Nephron (organoid): Measurements from ENCODE around the gene NOXRED1.

Experiments used
- H3K27ac Mint-ChIP-seq, 3 experiments: 2 replicates each; pipeline ENCODE4 v1.8.0; 2020; ENCODE audit warnings: mixed read lengths in 3 of 3, mild to moderate bottlenecking in 2 of 3, moderate library complexity in 1 of 3
- H3K27me3 Mint-ChIP-seq: 2 replicates; pipeline ENCODE4 v1.8.0; 2021; ENCODE audit warnings: low read depth, mild to moderate bottlenecking, moderate library complexity, mixed read lengths
- H3K36me3 Mint-ChIP-seq: 2 replicates; pipeline ENCODE4 v1.8.0; 2020; ENCODE audit warnings: low read depth, mixed read lengths
- H3K4me1 Mint-ChIP-seq: 2 replicates; pipeline ENCODE4 v1.8.0; 2020; ENCODE audit warnings: mixed read lengths
- H3K4me3 Mint-ChIP-seq, 3 experiments: 2 replicates each; pipeline ENCODE4 v1.8.0; 2020; ENCODE audit warnings: mild to moderate bottlenecking in 3 of 3, mixed read lengths in 3 of 3, moderate library complexity in 2 of 3
- H3K9me3 Mint-ChIP-seq: 2 replicates; pipeline ENCODE4 v1.8.0; 2020; ENCODE audit warnings: mixed read lengths
- CTCF ChIP-seq, 3 experiments: fragments of 200-600 bp; sonication (generic); IDR thresholded peaks; one replicate each; pipeline ENCODE4 v1.5.0; 2021; ENCODE audit warnings: antibody characterized with exemption in 3 of 3; ENCODE audit not compliant: unreplicated experiment in 3 of 3

The NOXRED1 gene

DNA sequence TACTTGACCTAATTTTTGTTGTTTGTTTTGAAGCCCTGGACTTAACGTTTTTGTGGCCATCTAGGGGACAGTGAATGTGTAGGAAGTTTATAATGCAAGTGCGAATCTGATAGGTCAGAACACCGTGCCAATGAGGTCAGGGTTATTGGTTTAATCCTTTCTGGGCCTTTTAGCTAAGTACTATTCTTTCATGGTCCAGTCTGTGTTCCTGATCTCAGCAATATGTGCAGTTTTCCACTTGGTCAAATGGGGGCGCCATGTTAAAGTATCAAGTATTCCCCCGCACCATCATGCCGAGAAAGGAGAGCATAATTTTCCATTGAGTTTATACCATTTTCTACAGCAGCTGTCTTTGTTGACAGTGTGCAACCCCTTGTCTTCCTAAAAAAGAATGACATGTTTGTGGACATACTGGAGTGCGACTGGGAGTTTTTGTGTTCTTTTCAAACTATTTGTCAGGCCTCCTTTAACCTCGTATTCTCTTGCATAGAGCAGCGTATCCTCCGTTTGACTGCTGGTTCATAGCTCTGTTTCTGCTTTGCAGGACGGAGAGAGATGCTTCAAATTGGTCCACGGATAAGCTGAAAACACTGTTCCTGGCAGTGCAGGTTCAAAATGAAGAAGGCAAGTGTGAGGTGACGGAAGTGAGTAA, 35.9 kb upstream of the NOXRED1 start:
- peak; percentile 59 to 68 (median 61) for TF ChIP-seq CTCF (IDR thresholded peaks at IDR 0.05; ENCODE audit: unreplicated experiment in 3 of 3)
- Mint-ChIP-seq H3K36me3 (peaks cover 41% of the 10 kb centered on the region), H3K4me1 (peaks cover 18% of the 10 kb centered on the region), H3K27me3 (no peaks in the 10 kb centered on the region), H3K27ac (peak overlapping the region; percentile 79 to 99 (median 98)), H3K9me3 (no peaks in the 10 kb centered on the region), H3K4me3 (peak overlapping the region; percentile 99 to 100 (median 100))

DNA sequence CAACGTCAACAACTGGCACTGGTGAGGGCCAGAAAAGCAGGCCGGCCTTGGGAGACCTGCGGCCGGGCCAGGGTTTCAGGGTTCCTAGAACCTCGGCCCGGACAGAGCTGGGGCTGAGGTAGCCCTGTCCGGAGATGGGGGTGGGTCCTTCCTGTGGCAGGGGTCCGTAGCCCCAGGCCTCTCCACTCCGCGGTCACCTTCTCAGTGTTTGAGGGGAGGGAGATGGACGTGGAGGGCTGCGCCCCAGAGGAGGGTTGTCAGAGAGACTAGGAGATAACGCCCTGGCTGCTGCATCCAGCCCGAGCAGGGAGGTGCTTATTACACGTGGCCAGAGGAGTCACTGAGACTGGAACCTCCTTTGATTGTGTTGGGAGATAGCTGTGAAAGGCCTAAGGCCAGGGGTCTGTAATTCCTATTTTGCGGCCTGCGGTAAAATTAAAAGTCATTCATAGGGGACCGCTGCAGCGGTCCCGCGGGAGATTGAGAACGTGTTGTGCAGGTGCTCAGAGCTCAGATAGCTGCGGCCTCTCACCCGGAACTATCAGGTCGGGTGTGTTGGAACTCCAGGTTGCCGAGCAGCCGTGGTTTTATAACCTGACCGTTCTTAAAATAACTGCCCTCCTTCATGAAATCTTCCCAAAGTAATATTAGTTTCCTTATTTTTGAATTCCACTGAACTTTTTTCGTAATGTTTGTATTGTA, 35.1 kb upstream of the NOXRED1 start:
- H3K4me3 Mint-ChIP-seq = peak overlapping the region; percentile 99 to 100 (median 100)
- peaks cover 18% of the 10 kb centered on the region for H3K4me1 Mint-ChIP-seq
- no peak for TF ChIP-seq CTCF (IDR thresholded peaks at IDR 0.05; ENCODE audit: unreplicated experiment in 3 of 3)
- H3K27me3 Mint-ChIP-seq = no peaks in the 10 kb centered on the region
- peaks cover 34% of the 10 kb centered on the region for H3K36me3 Mint-ChIP-seq
- H3K9me3 Mint-ChIP-seq = no peaks in the 10 kb centered on the region
- H3K27ac Mint-ChIP-seq = peak overlapping the region; percentile 98 to 100 (median 99)

- H3K4me1 Mint-ChIP-seq = peaks cover 18% of the 10 kb centered on the region
- no peaks in the 10 kb centered on the region for H3K27me3 Mint-ChIP-seq
- H3K27ac Mint-ChIP-seq = peak within 1 kb of the TSS; percentile 98 to 100 (median 99)
- H3K36me3 Mint-ChIP-seq = peaks cover 37% of the 10 kb centered on the region
- peak within 1 kb of the TSS; percentile 99 to 100 (median 100) for H3K4me3 Mint-ChIP-seq
- no peak for TF ChIP-seq CTCF (IDR thresholded peaks at IDR 0.05; ENCODE audit: unreplicated experiment in 3 of 3)
- no peaks in the 10 kb centered on the region for H3K9me3 Mint-ChIP-seq
These were observed 34.4 kb upstream of the NOXRED1 start, which contains the start of the genes AHSA1 and VIPAS39 for GRCh38 chr14:77457522-77458248. AHSA1 (plus strand) TSS chr14:77458093; CDS start chr14:77458190, 97 bp downstream. VIPAS39 (minus strand) TSS chr14:77457601; CDS start chr14:77454102, 3,499 bp downstream.

DNA sequence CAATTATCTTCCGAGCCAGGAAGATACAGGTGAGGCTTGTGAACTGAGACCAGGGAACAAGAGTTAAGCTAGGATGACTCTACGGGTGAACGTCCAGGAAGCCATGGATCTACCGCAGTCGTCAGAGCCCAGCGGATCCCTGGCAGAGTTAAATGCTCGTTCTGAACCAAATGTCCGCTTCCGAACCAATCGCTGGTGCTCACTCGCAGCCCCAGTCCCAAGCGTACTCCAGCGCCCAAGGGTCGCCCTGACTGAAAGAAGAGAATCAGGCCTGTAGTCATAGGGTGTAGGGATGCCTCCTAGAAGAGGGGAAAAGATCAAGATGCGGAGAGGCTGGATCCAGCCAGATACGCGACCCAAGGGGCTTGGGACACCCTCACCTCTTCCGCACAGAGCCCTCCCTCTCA, 33.8 kb upstream of the NOXRED1 start:
- Mint-ChIP-seq H3K4me1 (peaks cover 18% of the 10 kb centered on the region), H3K4me3 (peak overlapping the region; percentile 99 to 100 (median 100)), H3K27me3 (no peaks in the 10 kb centered on the region), H3K9me3 (no peaks in the 10 kb centered on the region), H3K27ac (peak overlapping the region; percentile 98 to 100 (median 99)), H3K36me3 (peaks cover 35% of the 10 kb centered on the region)
- TF ChIP-seq CTCF (IDR thresholded peaks at IDR 0.05; ENCODE audit: unreplicated experiment in 3 of 3) = no peak

- no peaks in the 10 kb centered on the region for H3K27me3 Mint-ChIP-seq
- H3K4me1 Mint-ChIP-seq = peaks cover 18% of the 10 kb centered on the region
- H3K36me3 Mint-ChIP-seq = peaks cover 33% of the 10 kb centered on the region
- TF ChIP-seq CTCF (IDR thresholded peaks at IDR 0.05; ENCODE audit: unreplicated experiment in 3 of 3) = no peak
- peak overlapping the region; percentile 99 to 100 (median 100) for H3K4me3 Mint-ChIP-seq
- no peaks in the 10 kb centered on the region for H3K9me3 Mint-ChIP-seq
- H3K27ac Mint-ChIP-seq = peak overlapping the region in 1 of 3 experiments; percentile 99
These were observed 32.8 kb upstream of the NOXRED1 start for GRCh38 chr14:77455966-77456640.
